HG03135 (cell line): Measurements from ENCODE around the gene SLC2A14.
"Not testable (repeated sequence)": the region's sequence is repeated elsewhere in the genome, so short reads cannot be mapped to it uniquely, and the experiment has no call there.

Source experiments
- ATAC-seq: cut with Tn5 transposase; IDR thresholded peaks from one replicate; pipeline ENCODE4 v1.9.1; 2021; ENCODE audit warnings: mild to moderate bottlenecking, moderate library complexity; ENCODE audit not compliant: unreplicated experiment

SLC2A14 gene

DNA sequence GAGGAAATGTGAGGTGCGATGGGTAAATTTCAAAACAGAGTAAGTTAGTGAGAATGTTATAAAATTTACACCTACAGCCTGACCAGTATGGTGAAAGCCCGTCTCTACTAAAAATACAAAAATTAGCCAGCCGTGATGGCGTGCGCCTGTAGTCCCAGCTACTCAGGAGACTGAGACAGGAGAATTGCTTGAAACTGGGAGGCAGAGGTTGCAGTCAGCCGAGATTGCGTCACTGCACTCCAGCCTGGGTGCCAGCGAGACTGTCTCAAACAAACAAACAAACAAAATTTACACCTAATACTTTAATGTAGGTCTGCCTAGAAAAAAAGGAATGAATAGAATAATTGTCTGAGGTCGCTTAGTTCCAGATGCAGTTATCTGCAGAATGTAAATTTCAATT, 37.6 kb downstream of the SLC2A14 start:
- no peak for ATAC-seq

DNA sequence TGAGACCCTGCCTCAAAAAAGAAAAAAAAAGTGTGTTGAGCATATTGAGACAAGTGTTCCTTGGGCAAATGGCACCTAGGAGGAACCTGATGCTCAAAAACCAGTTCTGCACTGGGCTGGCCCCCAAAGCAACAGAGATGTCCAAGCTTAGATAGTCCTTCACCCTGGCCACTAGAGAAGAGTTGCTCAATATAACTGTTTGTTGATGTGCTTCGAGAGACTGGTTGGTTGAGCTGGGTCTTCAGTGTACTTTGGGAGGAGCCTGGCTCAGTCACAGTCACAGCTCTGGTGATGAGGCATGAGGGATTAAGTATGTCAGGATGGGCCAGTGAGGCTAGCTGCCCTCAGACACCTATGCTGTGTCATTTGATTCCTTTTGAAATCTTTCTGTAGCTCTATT, 38.0 kb downstream of the SLC2A14 start:
- ATAC-seq = no peak

DNA sequence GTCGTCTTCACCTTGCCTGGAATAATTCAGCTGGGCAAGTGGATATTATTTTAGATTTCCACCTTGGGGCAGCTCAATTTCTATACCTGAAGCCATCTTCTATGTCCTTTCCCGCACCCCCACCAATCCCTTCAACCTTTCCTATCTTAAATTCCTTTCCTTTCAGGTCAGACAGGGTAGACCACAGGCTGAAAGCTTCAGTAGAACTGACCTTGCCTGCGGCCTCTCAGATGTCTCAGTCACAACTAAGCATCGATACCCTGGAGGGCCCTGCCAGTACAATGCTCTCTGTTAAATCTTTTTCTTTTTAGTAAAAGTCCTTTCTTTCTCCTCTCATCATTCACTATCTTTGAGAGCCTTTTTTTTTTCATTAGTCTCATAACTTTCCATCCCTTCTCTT, 38.9 kb downstream of the SLC2A14 start:
- no peak for ATAC-seq

DNA sequence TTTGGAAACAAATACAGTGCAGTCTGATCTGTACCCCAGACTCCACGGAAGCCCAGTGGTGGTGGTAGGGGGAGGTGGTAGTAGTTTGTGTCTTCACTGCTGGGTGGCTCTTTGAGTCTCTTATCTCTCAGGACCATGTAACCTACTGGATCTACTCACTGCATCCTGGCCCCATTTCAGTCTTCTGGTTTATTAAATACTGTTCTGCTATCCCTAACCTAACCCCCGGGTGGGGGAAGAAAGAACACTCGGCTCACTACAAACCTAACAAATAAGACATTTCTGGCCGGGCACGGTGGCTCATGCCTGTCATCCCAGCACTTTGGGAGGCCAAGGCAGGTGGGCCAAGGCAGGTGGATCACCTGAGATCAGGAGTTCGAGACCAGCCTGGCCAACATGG, 39.5 kb downstream of the SLC2A14 start:
- not testable (repeated sequence) for ATAC-seq

GRCh38 chr12:7832059-7832696, 40.5 kb downstream of the SLC2A14 start:
- no peak for ATAC-seq

- ATAC-seq = not testable (repeated sequence)
Observed at GRCh38 chr12:7829737-7830136, 43.0 kb downstream of the SLC2A14 start.

DNA sequence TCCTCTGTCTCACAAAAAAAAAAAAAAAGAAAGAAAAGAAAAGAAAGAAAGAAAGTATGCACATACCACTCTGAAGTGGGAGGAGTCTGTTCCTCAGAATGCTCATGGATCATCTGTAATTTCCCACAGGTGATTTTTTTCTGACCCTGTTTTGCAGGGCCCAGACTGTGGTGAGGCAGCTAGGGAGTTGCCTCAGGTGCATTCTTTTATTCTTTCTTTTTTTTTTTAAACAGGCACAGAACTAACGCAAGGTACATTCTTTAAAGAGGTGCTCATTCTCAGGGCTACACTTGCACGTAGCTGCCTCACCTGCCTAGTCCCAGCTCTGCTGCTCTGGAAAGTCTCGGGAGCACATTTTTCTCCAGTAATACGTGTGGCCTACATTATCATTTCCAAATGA, 47.0 kb downstream of the SLC2A14 start:
- ATAC-seq = not testable (repeated sequence)

DNA sequence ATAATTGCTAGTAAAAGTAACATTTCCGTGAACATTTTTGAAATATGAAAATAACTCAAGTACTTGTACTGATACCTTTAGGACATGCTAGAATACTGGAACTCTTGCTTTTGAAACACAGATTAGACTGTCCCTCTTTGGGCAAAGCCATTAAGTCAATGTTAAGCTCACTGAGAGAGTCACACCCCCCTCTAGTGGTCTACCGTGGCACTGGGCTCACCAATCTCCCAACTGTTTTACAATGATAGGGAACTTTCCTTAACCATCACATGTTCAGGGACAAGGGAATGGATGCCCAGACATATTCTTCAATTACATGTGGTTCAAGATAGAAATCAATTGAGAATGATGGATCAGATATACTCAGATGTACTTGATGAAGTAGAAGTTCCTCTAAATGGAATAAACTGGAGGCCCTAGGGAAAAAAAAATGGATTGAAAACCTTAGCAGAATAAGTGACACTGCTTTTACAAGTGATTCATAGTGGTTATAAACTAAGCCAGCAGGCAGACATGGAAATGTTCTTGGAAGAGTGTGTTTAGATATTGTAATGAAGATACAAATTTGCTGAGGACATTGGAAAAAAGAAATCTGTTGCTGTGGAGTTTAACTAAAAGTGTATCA, 65.7 kb downstream of the SLC2A14 start:
- no peak for ATAC-seq

DNA sequence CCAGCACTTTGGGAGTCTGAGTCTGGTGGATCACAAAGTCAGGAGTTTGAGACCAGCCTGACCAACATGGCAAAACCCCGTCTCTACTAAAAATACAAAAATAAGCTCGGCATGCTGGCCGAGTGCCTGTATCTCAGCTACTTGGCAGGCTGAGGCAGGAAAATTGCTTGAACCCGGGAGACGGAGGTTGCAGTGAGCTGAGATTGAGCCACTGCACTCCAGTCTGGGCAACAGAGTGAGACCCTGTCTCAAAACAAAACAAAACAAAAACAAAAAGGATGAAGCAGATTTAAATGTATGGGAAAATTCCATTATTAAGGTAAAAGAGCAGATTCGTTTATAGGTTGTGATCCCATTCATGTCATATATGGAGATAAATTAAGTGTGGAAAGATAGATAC, 66.4 kb downstream of the SLC2A14 start:
- not testable (repeated sequence) for ATAC-seq

- ATAC-seq = no peak
Observed at GRCh38 chr12:7801460-7801859, 71.3 kb downstream of the SLC2A14 start.

- ATAC-seq = not testable (repeated sequence)
Observed at GRCh38 chr12:7798750-7799308, 73.9 kb downstream of the SLC2A14 start.

GRCh38 chr12:7797698-7798398, 74.9 kb downstream of the SLC2A14 start:
- ATAC-seq = no peak

DNA sequence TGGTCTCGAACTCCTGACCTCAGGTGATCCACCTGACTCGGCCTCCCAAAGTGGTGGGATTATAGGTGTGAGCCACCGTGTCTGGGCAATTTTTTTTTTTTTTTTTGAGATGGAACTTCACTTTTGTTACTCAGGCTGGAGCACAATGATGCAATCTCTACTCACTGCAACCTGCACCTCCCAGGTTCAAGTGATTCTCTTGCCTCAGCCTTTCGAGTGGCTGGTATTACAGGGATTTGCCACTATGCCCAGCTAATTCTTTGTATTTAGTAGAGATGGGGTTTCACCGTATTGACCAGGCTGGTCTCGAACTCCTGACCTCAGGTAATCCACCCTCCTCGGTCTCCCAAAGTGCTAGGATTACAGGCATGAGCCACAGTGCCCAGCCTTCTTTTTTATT, 75.4 kb downstream of the SLC2A14 start:
- not testable (repeated sequence) for ATAC-seq

DNA sequence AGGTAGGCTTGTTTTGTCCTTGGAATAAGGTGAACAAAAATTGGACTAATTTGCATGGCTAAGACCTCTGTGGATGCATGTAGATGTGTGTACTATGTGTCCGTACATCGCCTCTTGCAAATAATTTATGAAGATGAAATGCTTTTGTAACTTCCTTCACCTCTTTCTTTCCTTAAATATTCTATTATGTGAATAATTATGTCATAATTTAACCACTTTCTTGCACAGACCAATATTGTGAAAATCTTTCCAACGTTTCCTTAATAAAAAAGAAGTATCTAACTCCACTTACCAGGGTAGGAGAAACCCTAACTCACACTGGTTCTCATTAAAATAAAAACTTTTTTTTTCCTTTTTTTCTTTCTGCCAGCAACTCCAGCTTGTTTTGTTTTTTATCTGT, 79.5 kb downstream of the SLC2A14 start:
- ATAC-seq = no peak

- ATAC-seq = not testable (repeated sequence)
Observed at GRCh38 chr12:7788884-7789528, 83.7 kb downstream of the SLC2A14 start, which contains the start of gene NANOG. NANOG (plus strand) TSS chr12:7789402; CDS start chr12:7789615, 213 bp downstream.

- ATAC-seq = no peak
Observed at GRCh38 chr12:7788294-7788660, 84.4 kb downstream of the SLC2A14 start.

DNA sequence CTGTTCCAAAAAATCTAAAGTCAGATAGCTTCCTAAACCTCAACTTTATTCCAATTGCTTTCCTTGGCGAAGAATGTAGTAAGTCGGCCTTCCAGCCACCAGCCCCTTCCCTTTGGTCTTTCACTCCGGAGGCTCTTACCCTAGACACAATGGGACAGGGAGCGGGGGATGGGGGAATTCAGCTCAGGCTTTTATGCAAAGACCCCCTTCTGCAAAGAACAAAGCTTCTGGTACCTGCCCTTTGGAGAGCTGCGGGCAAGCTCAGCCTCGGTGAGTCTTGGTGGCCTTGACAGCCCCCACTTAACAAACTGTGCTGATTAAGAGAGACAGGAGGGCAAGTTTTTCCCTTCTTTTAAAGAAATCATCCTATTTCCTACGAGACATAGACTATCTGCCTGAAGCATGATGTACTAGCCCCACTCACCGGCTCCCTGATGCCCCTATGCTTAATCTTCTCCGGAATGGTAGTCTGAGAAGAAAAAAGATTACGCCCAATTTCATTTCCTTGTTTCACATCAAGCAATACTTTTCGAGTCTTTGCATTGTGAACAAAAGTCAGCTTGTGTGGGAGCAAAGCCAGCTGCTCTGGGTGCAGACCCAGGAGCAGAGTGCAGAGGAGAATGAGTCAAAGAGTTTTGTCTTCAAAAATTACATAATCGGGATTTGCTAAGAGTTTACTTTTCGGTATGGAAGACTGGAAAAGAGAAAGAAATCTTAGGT, 85.0 kb downstream of the SLC2A14 start:
- no peak for ATAC-seq

DNA sequence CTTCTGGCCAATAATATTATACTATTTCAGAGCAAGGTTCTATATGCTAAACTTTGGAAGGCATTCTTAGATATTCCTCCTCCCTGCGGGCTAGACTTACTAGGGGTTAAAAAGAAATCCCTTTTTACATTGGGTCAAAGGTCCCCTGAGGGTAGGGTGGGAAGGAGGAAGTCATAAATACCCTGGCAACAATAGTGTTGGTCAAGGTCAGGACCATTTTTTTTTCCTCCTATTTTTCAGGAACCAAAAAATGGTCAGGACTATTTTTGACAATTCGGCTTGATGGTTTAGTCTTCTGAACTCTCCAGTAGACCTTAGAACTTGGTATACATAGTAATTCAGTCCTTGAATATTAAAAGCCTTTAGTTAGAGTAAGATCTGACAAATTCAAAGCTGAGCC, 88.0 kb downstream of the SLC2A14 start:
- no peak for ATAC-seq

- ATAC-seq = not testable (repeated sequence)
Observed at GRCh38 chr12:7783433-7783832, 89.3 kb downstream of the SLC2A14 start.

DNA sequence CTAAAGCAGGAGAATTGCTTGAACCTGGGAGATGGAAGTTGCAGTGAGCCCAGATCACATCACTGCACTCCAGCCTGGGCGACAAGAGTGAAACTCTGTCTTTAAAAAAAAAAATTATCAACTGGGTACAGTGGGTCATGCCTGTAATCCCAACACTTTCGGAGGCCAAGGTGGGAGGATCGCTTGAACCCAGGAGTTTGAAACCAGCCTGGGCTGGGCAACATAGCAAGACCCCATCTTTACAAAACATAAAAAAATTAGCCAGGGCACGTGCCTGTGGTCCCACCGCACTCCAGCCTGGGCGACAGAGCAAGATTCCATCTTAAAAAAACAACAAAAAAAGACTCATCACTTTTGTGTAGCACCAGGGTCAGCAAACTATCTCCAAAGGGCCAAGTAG, 90.7 kb downstream of the SLC2A14 start:
- no peak for ATAC-seq

DNA sequence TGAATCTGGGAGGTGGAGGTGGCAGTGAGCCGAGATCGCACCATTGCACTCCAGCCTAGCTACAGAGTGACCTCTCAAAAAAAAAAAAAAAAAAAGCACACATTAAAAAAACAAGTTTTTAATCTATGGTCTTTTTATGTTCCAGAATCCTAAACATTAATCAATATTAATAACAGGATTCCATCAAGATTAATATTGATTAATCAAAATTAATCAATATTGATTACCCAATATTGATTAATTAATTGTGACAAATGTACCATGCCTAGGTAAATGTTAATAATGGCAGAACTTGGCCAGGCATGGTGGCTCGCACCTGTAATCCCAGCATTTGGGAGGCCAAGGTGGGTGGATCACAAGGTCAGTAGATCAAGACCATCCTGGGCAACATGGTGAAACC, 91.4 kb downstream of the SLC2A14 start:
- no peak for ATAC-seq
